ENCODE measurements around the gene CLEC3B.

The CLEC3B gene

GRCh38 chr3:45007091-45007490, 19.0 kb upstream of the CLEC3B start:
- DNase-seq = no peak
- H3K27ac ChIP-seq = no peak overlapping the region
- H3K36me3 ChIP-seq = peaks cover 54% of the 10 kb centered on the region
- no peak for TF ChIP-seq CTCF (IDR thresholded peaks at IDR 0.05; ENCODE audit: low read depth, low read length)
- H3K27me3 ChIP-seq (ENCODE audit: insufficient read depth, low read depth, severe bottlenecking) = no peaks in the 10 kb centered on the region
- no peaks in the 10 kb centered on the region for H3K9me3 ChIP-seq (ENCODE audit: severe bottlenecking)
- H3K4me3 ChIP-seq (ENCODE audit: low read depth, low read length) = no peak overlapping the region

GRCh38 chr3:45008117-45008516, 18.0 kb upstream of the CLEC3B start:
- peaks cover 57% of the 10 kb centered on the region for H3K36me3 ChIP-seq
- TF ChIP-seq CTCF (IDR thresholded peaks at IDR 0.05; ENCODE audit: low read depth, low read length) = no peak
- no peak for DNase-seq
- no peak overlapping the region for H3K4me3 ChIP-seq (ENCODE audit: low read depth, low read length)
- no peaks in the 10 kb centered on the region for H3K9me3 ChIP-seq (ENCODE audit: severe bottlenecking)
- H3K27ac ChIP-seq = no peak overlapping the region
- no peaks in the 10 kb centered on the region for H3K27me3 ChIP-seq (ENCODE audit: insufficient read depth, low read depth, severe bottlenecking)

- H3K36me3 ChIP-seq = peaks cover 56% of the 10 kb centered on the region
- no peak for TF ChIP-seq CTCF (IDR thresholded peaks at IDR 0.05; ENCODE audit: low read depth, low read length)
- H3K4me3 ChIP-seq (ENCODE audit: low read depth, low read length) = no peak overlapping the region
- H3K27me3 ChIP-seq (ENCODE audit: insufficient read depth, low read depth, severe bottlenecking) = no peaks in the 10 kb centered on the region
- H3K27ac ChIP-seq = no peak overlapping the region
- no peaks in the 10 kb centered on the region for H3K9me3 ChIP-seq (ENCODE audit: severe bottlenecking)
- no peak for DNase-seq
Observed at GRCh38 chr3:45009868-45010267, 16.2 kb upstream of the CLEC3B start.

- H3K27ac ChIP-seq = no peak overlapping the region
- DNase-seq = no peak
- H3K27me3 ChIP-seq (ENCODE audit: insufficient read depth, low read depth, severe bottlenecking) = no peaks in the 10 kb centered on the region
- no peaks in the 10 kb centered on the region for H3K9me3 ChIP-seq (ENCODE audit: severe bottlenecking)
- TF ChIP-seq CTCF (IDR thresholded peaks at IDR 0.05; ENCODE audit: low read depth, low read length) = no peak
- peaks cover 48% of the 10 kb centered on the region for H3K36me3 ChIP-seq
- no peak overlapping the region for H3K4me3 ChIP-seq (ENCODE audit: low read depth, low read length)
Observed at GRCh38 chr3:45010811-45011333, 15.2 kb upstream of the CLEC3B start.

- DNase-seq = no peak
- Histone ChIP-seq H3K27ac (no peak overlapping the region), H3K9me3 (ENCODE audit: severe bottlenecking) (no peaks in the 10 kb centered on the region), H3K36me3 (peaks cover 46% of the 10 kb centered on the region), H3K27me3 (ENCODE audit: insufficient read depth, low read depth, severe bottlenecking) (no peaks in the 10 kb centered on the region), H3K4me3 (ENCODE audit: low read depth, low read length) (no peak overlapping the region)
- no peak for TF ChIP-seq CTCF (IDR thresholded peaks at IDR 0.05; ENCODE audit: low read depth, low read length)
Observed at GRCh38 chr3:45011756-45012508, 14.2 kb upstream of the CLEC3B start.

- no peak overlapping the region for H3K27ac ChIP-seq
Observed at GRCh38 chr3:45012577-45012976, 13.5 kb upstream of the CLEC3B start.

More at GRCh38 chr3:45012577-45012976, 13.5 kb upstream of the CLEC3B start:
- TF ChIP-seq CTCF (IDR thresholded peaks at IDR 0.05; ENCODE audit: low read depth, low read length) = no peak
- no peaks in the 10 kb centered on the region for H3K9me3 ChIP-seq (ENCODE audit: severe bottlenecking)
- H3K36me3 ChIP-seq = peaks cover 40% of the 10 kb centered on the region
- H3K27me3 ChIP-seq (ENCODE audit: insufficient read depth, low read depth, severe bottlenecking) = no peaks in the 10 kb centered on the region
- no peak overlapping the region for H3K4me3 ChIP-seq (ENCODE audit: low read depth, low read length)
- no peak for DNase-seq

Measured in WERI-Rb-1 (cell line).